SK-N-SH (cell line): ENCODE results near the gene FNDC10.
"Not testable (repeated sequence)": the region's sequence is repeated elsewhere in the genome, so short reads cannot be mapped to it uniquely, and the experiment has no call there.

Source experiments
- CTCF ChIP-seq: fragments of 200-600 bp; sonication (generic); IDR thresholded peaks from 2 replicates; pipeline ENCODE4 v1.6.1; 2017; ENCODE audit warnings: antibody characterized with exemption, mild to moderate bottlenecking, moderate library complexity
- EZH2phosphoT487 ChIP-seq: fragments of 200-600 bp; sonication (generic); IDR thresholded peaks from 2 replicates; pipeline ENCODE4 v1.6.1; 2017; ENCODE audit warnings: low read depth, mixed run types, mild to moderate bottlenecking, antibody characterized with exemption, moderate library complexity, borderline replicate concordance
- JUND ChIP-seq: IDR thresholded peaks from 2 replicates; pipeline ENCODE4 v1.4.0; 2012
- POLR2AphosphoS5 ChIP-seq: IDR thresholded peaks from 2 replicates; pipeline ENCODE4 v1.6.1; 2012; ENCODE audit warnings: low read depth, low read length
- RFX5 ChIP-seq: IDR thresholded peaks from 2 replicates; pipeline ENCODE4 v1.6.1; 2012; ENCODE audit warnings: mild to moderate bottlenecking, improper control_type of control experiment, low read length

- TF ChIP-seq RFX5, CTCF, JUND, EZH2phosphoT487, POLR2AphosphoS5: not testable (repeated sequence)
These were observed 42.2 kb downstream of the FNDC10 start for GRCh38 chr1:1557688-1558087.
